22Rv1 (cell line): ENCODE results near the gene CA11.

Experiments
- H3K27ac ChIP-seq: fragments of 450-650 bp; 2 replicates; pipeline ENCODE4 v1.5.1; 2017
- CTCF ChIP-seq: fragments of 450-650 bp; IDR thresholded peaks from 2 replicates; pipeline ENCODE4 v1.5.1; 2017; ENCODE audit warnings: mild to moderate bottlenecking
- ZFX ChIP-seq: fragments of 450-650 bp; IDR thresholded peaks from 2 replicates; pipeline ENCODE4 v1.6.1; 2017; ENCODE audit warnings: antibody characterized with exemption, borderline replicate concordance

The CA11 gene

GRCh38 chr19:48618278-48618915, 27.6 kb downstream of the CA11 start:
- TF ChIP-seq ZFX, result no peak
- TF ChIP-seq CTCF, result no peak
- H3K27ac ChIP-seq, result peak overlapping the region; percentile 83

- TF ChIP-seq ZFX (no peak), CTCF (no peak)
- H3K27ac ChIP-seq, result peak overlapping the region; percentile 83
Measured at GRCh38 chr19:48617146-48617937, 28.6 kb downstream of the CA11 start.

GRCh38 chr19:48616491-48617056, 29.4 kb downstream of the CA11 start:
- TF ChIP-seq ZFX (no peak), CTCF (no peak)
- peak overlapping the region; percentile 83 for H3K27ac ChIP-seq

GRCh38 chr19:48616041-48616436, 29.9 kb downstream of the CA11 start:
- H3K27ac ChIP-seq, result peak overlapping the region; percentile 57
- TF ChIP-seq CTCF (no peak), ZFX (no peak)

DNA sequence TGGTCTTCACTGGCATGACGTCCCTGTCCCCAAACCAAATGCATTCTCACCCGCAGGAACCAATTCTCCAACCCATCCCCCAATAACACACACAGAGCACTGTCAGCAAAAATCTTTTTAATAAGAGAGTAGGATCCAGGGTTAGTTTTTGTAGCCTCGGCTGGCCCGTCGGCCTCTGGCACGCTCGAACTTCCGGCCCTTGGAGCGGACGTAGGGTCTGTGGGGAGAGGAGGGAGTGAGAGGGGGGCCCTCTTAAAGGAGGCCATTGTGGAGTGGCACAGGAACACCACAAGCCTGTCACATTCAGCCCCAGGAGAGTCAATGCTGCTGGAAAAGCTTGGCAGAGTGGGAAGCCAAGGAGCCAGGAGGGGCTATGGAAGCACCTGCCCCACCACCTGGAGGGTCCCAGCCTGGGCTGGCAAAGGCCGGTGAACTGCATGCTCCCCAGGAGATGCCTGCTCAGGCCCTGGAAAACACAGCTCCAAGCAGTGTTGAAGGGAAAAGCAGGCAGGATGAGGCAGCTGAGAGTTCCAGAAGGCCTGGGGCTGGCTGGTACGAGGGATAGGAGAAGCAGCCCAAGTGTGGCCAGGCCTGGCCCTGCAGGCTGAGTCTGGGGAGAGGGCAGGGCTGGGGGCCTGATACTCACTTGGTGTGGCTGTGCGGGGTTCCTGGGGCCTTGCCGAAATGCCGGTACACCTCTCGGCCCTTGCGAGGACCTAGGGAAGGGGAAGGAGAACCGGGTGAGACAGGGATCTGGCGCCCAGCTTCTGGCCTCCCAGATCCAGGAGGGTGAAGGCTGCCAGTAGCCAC, 30.6 kb downstream of the CA11 start:
- peak overlapping the region; percentile 57 for H3K27ac ChIP-seq
- TF ChIP-seq ZFX (no peak), CTCF (no peak)

DNA sequence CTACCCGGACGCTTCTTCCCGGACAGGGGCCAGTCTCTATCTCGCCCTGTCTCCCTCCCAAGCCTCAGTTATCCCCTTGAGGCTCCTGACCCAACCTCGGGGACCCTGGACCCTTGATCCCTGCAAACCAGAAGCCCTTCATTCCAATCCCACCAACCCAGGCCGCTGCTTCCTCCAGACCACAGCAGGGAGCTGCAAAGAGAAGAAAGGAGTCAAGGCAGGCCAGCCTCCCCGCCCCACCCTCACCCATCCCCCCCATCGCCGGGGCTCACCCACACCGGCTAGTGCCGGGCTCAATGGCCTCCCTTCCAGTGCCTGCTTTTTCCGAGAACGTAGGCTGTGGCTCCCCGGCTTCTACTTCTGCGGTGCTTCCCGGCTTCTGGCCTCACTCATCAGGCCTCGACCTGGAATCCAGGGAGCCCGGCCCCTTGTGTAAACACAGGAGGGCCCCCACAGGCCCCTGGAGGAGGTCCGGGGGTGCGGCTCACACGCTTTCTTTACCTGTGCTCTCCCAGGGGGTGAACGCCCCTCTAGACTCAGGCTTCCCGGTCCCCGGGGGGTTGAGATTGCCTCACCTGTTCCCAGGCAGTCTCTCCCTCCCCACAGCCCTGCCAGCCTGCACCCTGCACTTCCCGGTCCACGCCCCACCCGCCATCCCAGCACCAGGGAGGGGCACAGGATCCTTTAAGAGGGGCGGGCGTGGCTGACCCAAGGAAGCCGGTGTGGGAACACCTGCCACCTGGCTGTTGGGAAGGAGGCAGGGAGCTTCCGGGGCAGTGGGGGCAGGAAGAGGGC, 31.4 kb downstream of the CA11 start, which contains the start of gene FAM83E:
TSS of gene FAM83E (minus strand) at position 641 of the 795 bp plus-strand sequence. CDS start 1,704 bp downstream, outside the sequence.
- H3K27ac ChIP-seq, result peak within 1 kb of the TSS; percentile 57
- TF ChIP-seq ZFX (no peak), CTCF (no peak)
